Suprapubic skin (tissue), 4 donors: ENCODE measurements around the gene FILIP1L. TPM values are rescaled to one million over a fixed set of nuclear protein-coding genes. Genes with fewer than 3 reads are reported as not detected.

Experiments
- DNase-seq, 2 donors: peaks; one replicate each; pipeline ENCODE4 v3.0.0-alpha.2; 2019; ENCODE audit warnings: low spot score in 2 of 2
- H3K27ac ChIP-seq: fragments of 200-600 bp; sonication (generic); one replicate; pipeline ENCODE4 v1.5.1; 2019
- H3K27me3 ChIP-seq: fragments of 200-600 bp; sonication (generic); one replicate; pipeline ENCODE4 v1.5.1; 2019
- H3K36me3 ChIP-seq: fragments of 200-600 bp; sonication (generic); one replicate; pipeline ENCODE4 v1.5.1; 2019
- H3K4me1 ChIP-seq: fragments of 200-600 bp; sonication (generic); one replicate; pipeline ENCODE4 v1.5.1; 2019
- H3K4me3 ChIP-seq: fragments of 200-600 bp; sonication (generic); one replicate; pipeline ENCODE4 v1.5.1; 2019; ENCODE audit warnings: mild to moderate bottlenecking
- H3K9me3 ChIP-seq: fragments of 200-600 bp; sonication (generic); one replicate; pipeline ENCODE4 v1.5.1; 2019
- EP300 ChIP-seq: sonication (generic); formaldehyde crosslinking; IDR thresholded peaks from one replicate; pipeline ENCODE4 v1.6.1; 2017; ENCODE audit warnings: antibody characterized with exemption
- POLR2A ChIP-seq, 2 donors: fragments of 450-650 bp; IDR thresholded peaks; one replicate each; pipeline ENCODE4 v1.6.1; 2017; ENCODE audit warnings: antibody characterized with exemption in 2 of 2, mild to moderate bottlenecking in 2 of 2, moderate library complexity in 2 of 2
- POLR2AphosphoS5 ChIP-seq, 3 donors: sonication (generic); formaldehyde crosslinking; IDR thresholded peaks; one replicate each; pipeline ENCODE4 v1.6.1; 2017; ENCODE audit warnings: antibody characterized with exemption in 3 of 3
- WGBS: methylation state at CpG from one replicate; pipeline ENCODE4 v1.1.5; 2018; 5-methylcytosine and 5-hydroxymethylcytosine counted together
- total RNA-seq, 4 donors: library from RNA; depleted of rRNA; stranded (reverse); fragments of >200 nt; gene quantifications; one replicate each; pipeline ENCODE4 v1.1.0, GENCODE V29; 2016
- TF ChIP-seq, protein P1 (sequence below), 2 donors: fragments of 200-600 bp in 1 of 2; fragments of 450-650 bp in 1 of 2; sonication (generic) in 1 of 2; IDR thresholded peaks; one replicate each; pipeline ENCODE4 v1.5.1; 2016 to 2019; ENCODE audit warnings: antibody characterized with exemption in 2 of 2, mild to moderate bottlenecking in 1 of 2, moderate library complexity in 1 of 2

The FILIP1L gene
- total RNA-seq, 4 donors from 2014 or later = 14.0 to 19.9 (median 15.9) TPM

DNA sequence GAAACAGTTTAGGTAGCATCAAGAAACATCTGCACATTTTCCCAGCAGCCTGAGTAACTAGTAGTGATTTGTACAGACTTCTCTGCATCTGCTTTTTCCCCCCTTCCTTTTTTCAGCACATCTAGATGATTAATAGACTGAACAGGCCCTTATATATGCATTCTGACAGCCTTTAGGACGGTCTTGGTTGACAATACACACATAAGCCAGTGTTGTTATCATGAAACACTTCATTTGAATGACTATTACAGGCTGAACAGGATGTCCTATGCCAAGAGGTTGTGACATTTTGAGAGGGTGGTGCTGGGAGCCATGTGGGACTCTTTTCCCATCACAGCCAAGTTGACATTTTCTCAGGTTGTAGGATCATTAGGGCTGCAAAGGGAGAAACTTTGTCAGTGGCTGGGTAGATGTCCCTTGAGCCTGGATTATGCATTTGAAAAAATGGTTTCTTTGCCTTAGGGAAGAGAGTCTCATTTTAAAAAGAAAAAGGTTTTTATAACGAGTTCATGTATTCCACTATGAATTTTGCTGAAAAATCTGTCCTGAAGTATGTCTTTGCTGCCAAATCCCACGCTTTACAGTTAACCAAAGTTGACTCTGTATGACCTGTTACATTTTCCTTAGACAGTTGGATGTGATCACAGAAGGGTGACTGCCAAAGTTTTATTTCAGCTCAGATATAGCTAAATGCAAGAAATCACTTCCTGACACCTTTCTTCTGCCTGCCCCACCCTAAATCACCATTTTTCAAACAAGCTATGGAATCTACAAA, 73.7 kb downstream of the FILIP1L start:
- WGBS = 44% methylated on average over 3 of the region's 3 CpGs
- Histone ChIP-seq H3K27ac (peak overlapping the region; percentile 91), H3K4me3 (no peak overlapping the region), H3K36me3 (no peaks in the 10 kb centered on the region), H3K4me1 (peaks cover 40% of the 10 kb centered on the region), H3K9me3 (no peaks in the 10 kb centered on the region), H3K27me3 (no peaks in the 10 kb centered on the region)
- no peak for DNase-seq
- TF ChIP-seq POLR2A (IDR thresholded peaks at IDR 0.05) (no peak), EP300 (peak; percentile 91), POLR2AphosphoS5 (IDR thresholded peaks at IDR 0.05) (peak in 2 of 3 donors; percentile 59 to 81)
- TF ChIP-seq, protein P1, sequence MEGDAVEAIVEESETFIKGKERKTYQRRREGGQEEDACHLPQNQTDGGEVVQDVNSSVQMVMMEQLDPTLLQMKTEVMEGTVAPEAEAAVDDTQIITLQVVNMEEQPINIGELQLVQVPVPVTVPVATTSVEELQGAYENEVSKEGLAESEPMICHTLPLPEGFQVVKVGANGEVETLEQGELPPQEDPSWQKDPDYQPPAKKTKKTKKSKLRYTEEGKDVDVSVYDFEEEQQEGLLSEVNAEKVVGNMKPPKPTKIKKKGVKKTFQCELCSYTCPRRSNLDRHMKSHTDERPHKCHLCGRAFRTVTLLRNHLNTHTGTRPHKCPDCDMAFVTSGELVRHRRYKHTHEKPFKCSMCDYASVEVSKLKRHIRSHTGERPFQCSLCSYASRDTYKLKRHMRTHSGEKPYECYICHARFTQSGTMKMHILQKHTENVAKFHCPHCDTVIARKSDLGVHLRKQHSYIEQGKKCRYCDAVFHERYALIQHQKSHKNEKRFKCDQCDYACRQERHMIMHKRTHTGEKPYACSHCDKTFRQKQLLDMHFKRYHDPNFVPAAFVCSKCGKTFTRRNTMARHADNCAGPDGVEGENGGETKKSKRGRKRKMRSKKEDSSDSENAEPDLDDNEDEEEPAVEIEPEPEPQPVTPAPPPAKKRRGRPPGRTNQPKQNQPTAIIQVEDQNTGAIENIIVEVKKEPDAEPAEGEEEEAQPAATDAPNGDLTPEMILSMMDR (IDR thresholded peaks at IDR 0.05) = no peak

DNA sequence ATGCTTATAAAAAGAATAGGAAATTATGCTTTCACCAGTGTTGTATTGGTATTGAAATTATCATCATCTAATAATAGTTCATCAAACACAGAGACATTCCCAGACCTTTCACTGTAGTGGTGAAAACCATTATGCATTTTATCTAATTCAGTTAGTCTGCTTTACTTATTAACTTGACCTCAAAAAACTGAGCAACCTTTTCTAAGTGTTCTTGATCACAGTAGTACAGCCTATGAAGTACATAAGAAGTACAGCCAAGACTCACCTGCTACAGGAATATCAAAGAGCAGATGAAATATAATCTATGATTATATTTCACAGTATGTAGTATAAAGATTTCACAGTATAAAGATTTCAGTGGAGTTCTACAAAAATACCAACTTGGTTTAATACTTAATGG, 75.2 kb downstream of the FILIP1L start:
- TF ChIP-seq, protein P1 (IDR thresholded peaks at IDR 0.05) = no peak
- TF ChIP-seq EP300 (no peak), POLR2A (IDR thresholded peaks at IDR 0.05) (no peak), POLR2AphosphoS5 (IDR thresholded peaks at IDR 0.05) (no peak)
- Histone ChIP-seq H3K4me3 (no peak overlapping the region), H3K27me3 (no peaks in the 10 kb centered on the region), H3K4me1 (peaks cover 38% of the 10 kb centered on the region), H3K36me3 (no peaks in the 10 kb centered on the region), H3K9me3 (no peaks in the 10 kb centered on the region), H3K27ac (no peak overlapping the region)
- no peak for DNase-seq

DNA sequence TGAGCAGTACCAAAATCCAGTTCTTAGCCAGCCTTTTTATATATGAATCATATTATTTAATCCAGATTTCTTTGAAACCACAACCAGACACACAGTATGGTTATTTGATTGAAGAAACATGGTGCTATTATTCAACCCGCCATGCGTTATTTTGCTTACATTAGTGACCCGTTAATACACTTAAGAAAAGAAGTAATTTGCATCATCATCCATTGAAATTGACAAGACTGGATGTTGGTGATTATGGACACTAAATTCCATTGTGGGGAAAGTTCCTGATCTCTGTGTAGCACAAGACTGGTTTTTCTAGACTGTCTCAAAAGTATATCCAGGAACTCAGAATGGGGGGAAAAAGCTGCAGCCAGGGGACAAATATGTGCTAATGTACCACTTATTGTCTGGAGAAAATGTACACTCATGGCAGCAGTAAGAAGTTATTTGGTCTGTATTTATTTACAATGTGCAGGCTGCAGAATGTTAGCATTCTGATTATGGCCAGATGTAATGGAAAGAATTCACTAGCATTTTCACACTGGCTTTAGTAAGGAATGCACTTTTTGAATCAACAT, 80.3 kb downstream of the FILIP1L start:
- peaks cover 16% of the 10 kb centered on the region for H3K4me1 ChIP-seq
- H3K9me3 ChIP-seq = no peaks in the 10 kb centered on the region
- TF ChIP-seq EP300 (no peak), POLR2A (IDR thresholded peaks at IDR 0.05) (no peak), POLR2AphosphoS5 (IDR thresholded peaks at IDR 0.05) (no peak)
- TF ChIP-seq, protein P1 (IDR thresholded peaks at IDR 0.05) = no peak
- no peak overlapping the region for H3K4me3 ChIP-seq
- no peak overlapping the region for H3K27ac ChIP-seq
- DNase-seq = no peak
- 93% methylated on average over 3 of the region's 3 CpGs for WGBS
- H3K36me3 ChIP-seq = no peaks in the 10 kb centered on the region
- no peaks in the 10 kb centered on the region for H3K27me3 ChIP-seq

DNA sequence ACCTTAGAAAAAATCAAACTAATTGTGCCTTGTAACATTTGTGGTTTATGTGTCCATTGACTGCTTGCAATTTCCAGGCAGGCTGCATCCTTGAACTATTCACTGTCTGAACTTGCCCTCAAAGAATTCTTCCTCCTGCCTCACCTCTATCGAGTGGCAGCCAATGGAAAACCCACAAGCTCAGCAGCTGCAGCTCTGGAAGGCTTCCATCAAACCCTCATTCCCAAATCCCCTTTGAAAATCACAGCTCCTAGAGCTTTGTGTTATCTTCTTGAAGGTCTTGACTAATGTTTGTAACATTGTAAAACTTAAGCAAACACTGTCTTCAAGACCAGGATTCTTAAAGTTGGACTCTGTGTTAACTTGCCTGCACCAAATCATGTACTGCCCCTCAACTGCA, 81.1 kb downstream of the FILIP1L start:
- 23% methylated on average over 1 of the region's 1 CpG for WGBS
- Histone ChIP-seq H3K27me3 (no peaks in the 10 kb centered on the region), H3K36me3 (no peaks in the 10 kb centered on the region), H3K4me1 (peaks cover 16% of the 10 kb centered on the region), H3K9me3 (no peaks in the 10 kb centered on the region), H3K27ac (no peak overlapping the region), H3K4me3 (no peak overlapping the region)
- TF ChIP-seq POLR2A (IDR thresholded peaks at IDR 0.05) (no peak), POLR2AphosphoS5 (IDR thresholded peaks at IDR 0.05) (no peak), EP300 (no peak)
- TF ChIP-seq, protein P1 (IDR thresholded peaks at IDR 0.05) = no peak
- no peak for DNase-seq

DNA sequence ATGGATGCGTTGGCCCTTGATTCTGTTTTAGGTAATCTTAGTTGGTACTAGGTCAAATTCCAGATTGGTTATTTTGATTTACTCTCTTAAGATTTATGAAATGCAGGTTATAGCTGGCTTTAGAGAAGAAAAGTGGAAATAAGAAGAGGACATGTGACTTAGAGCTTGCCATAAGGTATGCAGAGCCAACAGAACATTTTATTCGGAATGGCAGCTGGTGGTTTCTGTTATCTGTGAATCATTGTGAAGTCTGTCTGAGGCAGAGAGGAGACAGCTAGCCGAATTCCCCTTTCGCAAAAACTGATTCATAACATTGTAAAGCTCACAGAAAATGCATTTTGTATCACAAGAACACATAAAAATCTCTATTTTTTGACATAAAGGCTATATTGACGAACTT, 82.1 kb downstream of the FILIP1L start:
- no peaks in the 10 kb centered on the region for H3K36me3 ChIP-seq
- TF ChIP-seq, protein P1 (IDR thresholded peaks at IDR 0.05) = no peak
- no peak for TF ChIP-seq POLR2AphosphoS5 (IDR thresholded peaks at IDR 0.05)
- TF ChIP-seq EP300 = no peak
- TF ChIP-seq POLR2A (IDR thresholded peaks at IDR 0.05) = no peak
- no peaks in the 10 kb centered on the region for H3K9me3 ChIP-seq
- no peak for DNase-seq
- 47% methylated on average over 5 of the region's 5 CpGs for WGBS
- H3K4me1 ChIP-seq = peaks cover 16% of the 10 kb centered on the region
- no peaks in the 10 kb centered on the region for H3K27me3 ChIP-seq
- no peak overlapping the region for H3K27ac ChIP-seq
- H3K4me3 ChIP-seq = no peak overlapping the region
